ENCODE measurements around the gene TM9SF4. TPM values are rescaled to one million over a fixed set of nuclear protein-coding genes. Genes with fewer than 3 reads are reported as not detected.

TM9SF4 gene
- total and polyA plus RNA-seq, 2 of the 8 experiments (the other 6 are each of a cell fraction or from before 2014, with no cell fraction given) = 38.4 to 68.7 TPM

GRCh38 chr20:32205843-32206759, 96.6 kb downstream of the TM9SF4 start:
- Histone ChIP-seq H2AFZ (ENCODE audit: low read length) (no peak overlapping the region), H3K27ac (ENCODE audit: low read depth, low read length) (no peak overlapping the region), H3K79me1 (ENCODE audit: low read depth, low read length) (peaks cover 18% of the 10 kb centered on the region), H3K9ac (replicated peaks in 1 of 4; ENCODE audit: extremely low read depth in 1 of 4, low read depth in 3 of 4, low read length in 3 of 4) (peak overlapping the region; percentile 78 to 100 (median 93); a peak in 6 of 7 replicates), H2BK12ac (ENCODE audit: low read depth, low read length) (no peak overlapping the region), H3K23ac (ENCODE audit: insufficient read length) (no peak overlapping the region), H4K8ac (ENCODE audit: extremely low read depth, insufficient read depth, low read length) (no peak overlapping the region), H3K79me2 (ENCODE audit: control insufficient read depth in 1 of 2, insufficient read depth in 2 of 2, low read length in 2 of 2) (peaks cover 19 to 81% of the 10 kb centered on the region in 2 experiments), H3K56ac (replicated peaks; ENCODE audit: insufficient read length, low read depth, low read length) (no peak overlapping the region), H4K91ac (replicated peaks; ENCODE audit: insufficient read length, low read length) (no peak overlapping the region), H3K4ac (replicated peaks; ENCODE audit: insufficient read length, low read depth, low read length) (no peak overlapping the region), H2AK5ac (ENCODE audit: low read depth, low read length) (no peak overlapping the region), H2BK20ac (ENCODE audit: low read length) (no peak overlapping the region), H3K4me1 (replicated peaks in 1 of 4; ENCODE audit: control insufficient read depth in 3 of 4, insufficient read depth in 4 of 4, low read length in 3 of 4) (peaks cover 0 to 25% (median 20%) of the 10 kb centered on the region in 4 experiments; a peak in 5 of 7 replicates), H2BK15ac (ENCODE audit: low read length) (no peak overlapping the region), H3K14ac (ENCODE audit: insufficient read length) (no peak overlapping the region), H3K27me3 (replicated peaks in 1 of 4; ENCODE audit: control insufficient read depth in 3 of 4, extremely low read depth in 1 of 4, insufficient read depth in 3 of 4, low read length in 3 of 4) (no peaks in the 10 kb centered on the region; a peak in 2 of 7 replicates), H3K18ac (ENCODE audit: extremely low read depth, low read length) (no peak overlapping the region), H3K9me3 (ENCODE audit: insufficient read depth in 2 of 2, low read depth in 1 of 2, low read length in 1 of 2) (no peaks in the 10 kb centered on the region), H2BK5ac (ENCODE audit: low read depth, low read length) (no peak overlapping the region), H3K4me3 (ENCODE audit: extremely low read depth in 1 of 4, insufficient read depth in 2 of 4, low read depth in 3 of 4, low read length in 4 of 4) (peak overlapping the region; percentile 53 to 99 (median 95); a peak in 7 of 8 replicates), H2BK120ac (replicated peaks; ENCODE audit: low read depth, low read length) (no peak overlapping the region), H3K4me2 (ENCODE audit: insufficient read depth in 1 of 2, low read depth in 2 of 2, low read length in 2 of 2) (peak overlapping the region; percentile 83 to 98), H3K36me3 (ENCODE audit: control insufficient read depth in 2 of 4, insufficient read depth in 4 of 4, low read length in 3 of 4) (peaks cover 10 to 23% (median 18%) of the 10 kb centered on the region in 4 experiments), H4K20me1 (replicated peaks in 1 of 2; ENCODE audit: control insufficient read depth in 1 of 2, insufficient read depth in 2 of 2, low read length in 2 of 2) (peaks cover 6 to 22% of the 10 kb centered on the region in 2 experiments), H4K5ac (ENCODE audit: insufficient read length, low read depth, low read length) (no peak overlapping the region), H3K23me2 (ENCODE audit: low read depth, low read length) (peaks cover 11% of the 10 kb centered on the region; the same call in 1 of the 2 replicates)
- CTCF ChIA-PET (ENCODE audit: partially characterized antibody) = interaction anchor here (1.1 kb wide), 1 partner anchor 14 kb away, joined by 4 read pairs; no protein-coding TSS in a partner anchor
- POLR2A ChIA-PET (ENCODE audit: partially characterized antibody) = interaction anchor here (0.6 to 8.7 kb wide), 8 partner anchors 10 to 640 kb away, joined by 3 to 77 read pairs (median 4); no protein-coding TSS in a partner anchor
- TF ChIP-seq SAP30 (IDR thresholded peaks at IDR 0.05; ENCODE audit: insufficient read depth, insufficient replicate concordance, low read length) = peak; percentile 17
- no peak for TF ChIP-seq KDM1A (IDR thresholded peaks at IDR 0.05; ENCODE audit: borderline replicate concordance, low read length)
- FAIRE-seq (no peak), DNase-seq (ENCODE audit: low read depth in 1 of 2, low spot score in 2 of 2) (no peak)
- 70% methylated on average over 8 of the region's 8 CpGs; no CpG with 5 or more reads in 1 of the 2 experiments for WGBS, 2 experiments (ENCODE audit: extremely low coverage in 1 of 2, insufficient coverage in 1 of 2, insufficient read length in 1 of 2, insufficient replicate concordance in 2 of 2, low coverage in 1 of 2, low lambda C conversion rate in 2 of 2, missing lambda C conversion rate in 1 of 2)

Measured in H1 (cell line).